K562 (cell line): ENCODE measurements around the gene RNF224. TPM values are rescaled to one million over a fixed set of nuclear protein-coding genes. Genes with fewer than 3 reads are reported as not detected.
A peak's percentile ranks its signal among the peaks of the same experiment; 100 is the strongest.

ENCODE experiments used
- ARID1B ChIP-seq: fragments of 450-650 bp; IDR thresholded peaks from 2 replicates; pipeline ENCODE4 v1.6.1; 2016; ENCODE audit warnings: antibody characterized with exemption, mild to moderate bottlenecking, inconsistent platforms
- ARNT ChIP-seq, 2 experiments: fragments of 450-650 bp; IDR thresholded peaks; 2 replicates each; pipeline ENCODE4 v1.6.1; 2016; ENCODE audit warnings: mild to moderate bottlenecking in 1 of 2
- BRF2 ChIP-seq: IDR thresholded peaks from 3 replicates; pipeline ENCODE4 v1.6.1; 2011; ENCODE audit warnings: borderline replicate concordance, mild to moderate bottlenecking; ENCODE audit not compliant: insufficient read length, insufficient read depth
- CAMTA2 ChIP-seq: fragments of 250-450 bp; sonication (Bioruptor Pico); conservative IDR thresholded peaks from 2 replicates; pipeline ENCODE4 v1.5.1; 2022
- CREB3 ChIP-seq: fragments of 450-650 bp; conservative IDR thresholded peaks from 2 replicates; pipeline ENCODE4 v1.6.1; 2016; ENCODE audit warnings: missing genetic modification characterization, low read depth, mild to moderate bottlenecking, missing compliant biosample characterization, moderate library complexity
- DPF2 ChIP-seq: fragments of 450-650 bp; IDR thresholded peaks from 2 replicates; pipeline ENCODE4 v1.6.1; 2016
- E2F3 ChIP-seq: fragments of 250-450 bp; sonication (Bioruptor Pico); IDR thresholded peaks from 2 replicates; pipeline ENCODE4 v1.4.0; 2020; ENCODE audit warnings: mild to moderate bottlenecking
- E2F5 ChIP-seq: sonication (generic); formaldehyde crosslinking; IDR thresholded peaks from 2 replicates; pipeline ENCODE4 v1.8.0; 2022; ENCODE audit warnings: mild to moderate bottlenecking, missing genetic modification reagents
- EZH2 ChIP-seq: IDR thresholded peaks from 2 replicates; pipeline ENCODE4 v1.6.1; 2012; ENCODE audit warnings: low read depth, mild to moderate bottlenecking, inconsistent platforms, low read length, borderline replicate concordance
- LARP7 ChIP-seq: fragments of 450-650 bp; IDR thresholded peaks from 2 replicates; pipeline ENCODE4 v1.6.1; 2016
- MCM3 ChIP-seq: fragments of 450-650 bp; IDR thresholded peaks from 2 replicates; pipeline ENCODE4 v1.6.1; 2016
- MXD1 ChIP-seq: fragments of 250-450 bp; sonication (Bioruptor Pico); IDR thresholded peaks from 2 replicates; pipeline ENCODE4 v1.8.0; 2021; ENCODE audit warnings: borderline replicate concordance, mild to moderate bottlenecking, moderate library complexity; ENCODE audit not compliant: poor library complexity, severe bottlenecking
- NCOR1 ChIP-seq: fragments of 450-650 bp; IDR thresholded peaks from 2 replicates; pipeline ENCODE4 v1.6.1; 2016; ENCODE audit warnings: mild to moderate bottlenecking, moderate library complexity
- NR2C1 ChIP-seq, 2 experiments: fragments of 450-650 bp; IDR thresholded peaks; 2 replicates each; pipeline ENCODE4 v1.6.1; 2017; ENCODE audit warnings: mild to moderate bottlenecking in 2 of 2, antibody characterized with exemption in 1 of 2, inconsistent platforms in 1 of 2, missing compliant biosample characterization in 1 of 2, missing genetic modification characterization in 1 of 2
- POLR2G ChIP-seq: fragments of 200-400 bp; formaldehyde crosslinking; IDR thresholded peaks from 2 replicates; pipeline ENCODE4 v1.6.1; 2017; ENCODE audit warnings: low read depth, mild to moderate bottlenecking, antibody characterized with exemption, low read length, moderate library complexity
- SAFB2 ChIP-seq: fragments of 200-400 bp; formaldehyde crosslinking; IDR thresholded peaks from 2 replicates; pipeline ENCODE4 v1.6.1; 2018; ENCODE audit warnings: borderline replicate concordance, low read length, low read depth, moderate library complexity; ENCODE audit not compliant: severe bottlenecking
- SREBF2 ChIP-seq: sonication (generic); formaldehyde crosslinking; IDR thresholded peaks from 2 replicates; pipeline ENCODE4 v1.4.0; 2020; ENCODE audit warnings: mild to moderate bottlenecking, missing genetic modification reagents
- SRF ChIP-seq, 2 experiments: fragments of 250-450, 450-650 bp in 1 of 2; sonication (Bioruptor Pico) in 1 of 2; sonication (generic) in 1 of 2; formaldehyde crosslinking; IDR thresholded peaks; 2 replicates each; pipeline versions ENCODE4 v1.5.0 to v1.5.1; 2020 to 2022; ENCODE audit warnings: mild to moderate bottlenecking in 1 of 2, missing genetic modification reagents in 1 of 2
- SRSF9 ChIP-seq: fragments of 200-400 bp; formaldehyde crosslinking; IDR thresholded peaks from 2 replicates; pipeline ENCODE4 v1.6.1; 2017; ENCODE audit warnings: low read depth, low read length, borderline replicate concordance
- STAT5B ChIP-seq: fragments of 250-450 bp; sonication (Bioruptor Pico); IDR thresholded peaks from 2 replicates; pipeline ENCODE4 v1.8.0; 2021; ENCODE audit warnings: mild to moderate bottlenecking, inconsistent platforms
- TFAP4 ChIP-seq: sonication (generic); formaldehyde crosslinking; IDR thresholded peaks from 2 replicates; pipeline ENCODE4 v1.8.0; 2022; ENCODE audit warnings: missing genetic modification reagents, mild to moderate bottlenecking, moderate library complexity, borderline replicate concordance
- ZNF146 ChIP-seq: IDR thresholded peaks from one replicate; pipeline ENCODE4 v1.6.1; 2018; ENCODE audit warnings: missing compliant biosample characterization; ENCODE audit not compliant: unreplicated experiment
- ZNF217 ChIP-seq: sonication (generic); formaldehyde crosslinking; IDR thresholded peaks from 2 replicates; pipeline ENCODE4 v1.8.0; 2022; ENCODE audit warnings: mild to moderate bottlenecking, missing genetic modification reagents
- ZNF347 ChIP-seq: fragments of 450-650 bp; formaldehyde crosslinking; IDR thresholded peaks from 2 replicates; pipeline ENCODE4 v1.4.0; 2020; ENCODE audit warnings: low read depth, mild to moderate bottlenecking, moderate library complexity
- polyA plus RNA-seq, 8 experiments: library from polyadenylated mRNA; depleted of rRNA in 4 of 8; stranded (reverse) in 5 of 8; unstranded in 3 of 8; fragments of >200 nt; fragmentation: Nextera tagmentation in 2 of 8; fragmentation: Illumina TruSeq in 1 of 8; extraction: Ambion mirVana in 2 of 8; extraction: Trizol in 1 of 8; gene quantifications; 2 replicates each; pipeline versions ENCODE4 v1.2.1 to v1.2.3, GENCODE V29; 2011 to 2014; ENCODE audit warnings: inconsistent platforms in 1 of 8, missing spikeins in 1 of 8
- total RNA-seq, 7 experiments: library from RNA; depleted of rRNA in 6 of 7; stranded (reverse); fragments of >200 nt in 6 of 7; fragmentation: Illumina TruSeq in 2 of 7; extraction: Trizol in 2 of 7; gene quantifications; 2 replicates each; pipeline versions ENCODE4 v1.2.1 to v1.2.3, GENCODE V29; 2011 to 2021; ENCODE audit warnings: low replicate concordance in 1 of 7

The RNF224 gene
- total and polyA plus RNA-seq, 9 of the 15 experiments (the other 6 are each of a cell fraction or from before 2014, with no cell fraction given): not detected

GRCh38 chr9:137189297-137190295, 37.7 kb upstream of the RNF224 start (continued):
- TF ChIP-seq ZNF146 (CRISPR knock-in tag): no peak
- TF ChIP-seq LARP7: no peak
- TF ChIP-seq ARNT (IDR thresholded peaks at IDR 0.05): no peak
- 0 out of 2 replicates have a peak, but pooled peaks have one; percentile 13 for TF ChIP-seq E2F3 (CRISPR knock-in tag)
- TF ChIP-seq CREB3 (tag): no peak
- no peak for TF ChIP-seq SRF (CRISPR knock-in tag; IDR thresholded peaks at IDR 0.05)
- no peak for TF ChIP-seq BRF2
- peak; percentile 35; the same call in 1 of the 2 replicates for TF ChIP-seq POLR2G
- no peak for TF ChIP-seq SAFB2
- TF ChIP-seq ARID1B: no peak
- TF ChIP-seq ZNF347 (CRISPR knock-in tag): no peak
- TF ChIP-seq NR2C1 (IDR thresholded peaks at IDR 0.05): no peak
- no peak for TF ChIP-seq NR2C1 (tag; IDR thresholded peaks at IDR 0.05)
- no peak for TF ChIP-seq E2F5 (CRISPR knock-in tag)
- no peak; the same call in 1 of the 2 replicates for TF ChIP-seq TFAP4 (CRISPR knock-in tag)
- no peak for TF ChIP-seq NCOR1
- TF ChIP-seq SRSF9: no peak
- no peak for TF ChIP-seq EZH2
- no peak for TF ChIP-seq CAMTA2 (CRISPR knock-in tag)
- no peak for TF ChIP-seq SREBF2 (CRISPR knock-in tag)
- TF ChIP-seq MXD1: no peak
- TF ChIP-seq MCM3: no peak
- TF ChIP-seq ZNF217 (CRISPR knock-in tag): no peak
- TF ChIP-seq DPF2: no peak
- no peak for TF ChIP-seq STAT5B
